Neural progenitor cell (in vitro differentiated cells): ENCODE measurements around the gene ITPK1. TPM values are rescaled to one million over a fixed set of nuclear protein-coding genes. Genes with fewer than 3 reads are reported as not detected.

ENCODE experiments used
- DNase-seq: peaks from one replicate; pipeline ENCODE4 v3.0.0-alpha.2; 2016; ENCODE audit warnings: low spot score
- H2AFZ ChIP-seq: fragments of 200-600 bp; sonication (generic); replicated peaks from 2 replicates; pipeline ENCODE4 v1.6.1; 2016; ENCODE audit warnings: antibody characterized with exemption
- H3F3A ChIP-seq: fragments of 200-600 bp; sonication (generic); 2 replicates; pipeline ENCODE4 v1.6.1; 2016; ENCODE audit warnings: antibody characterized with exemption, low read depth
- H3K27ac ChIP-seq: fragments of 200-600 bp; sonication (generic); 2 replicates; pipeline ENCODE4 v1.5.1; 2016; ENCODE audit warnings: mild to moderate bottlenecking
- H3K27me3 ChIP-seq: fragments of 200-600 bp; sonication (generic); 2 replicates; pipeline ENCODE4 v1.6.1; 2016; ENCODE audit warnings: mild to moderate bottlenecking, moderate library complexity
- H3K36me3 ChIP-seq: fragments of 200-600 bp; sonication (generic); 2 replicates; pipeline ENCODE4 v1.5.1; 2016
- H3K4me1 ChIP-seq: fragments of 200-600 bp; sonication (generic); 2 replicates; pipeline ENCODE4 v1.6.1; 2016; ENCODE audit warnings: mixed run types
- H3K4me2 ChIP-seq: fragments of 200-600 bp; sonication (generic); 2 replicates; pipeline ENCODE4 v1.6.1; 2016
- H3K4me3 ChIP-seq: fragments of 200-600 bp; sonication (generic); 2 replicates; pipeline ENCODE4 v1.5.1; 2016
- H3K79me2 ChIP-seq: fragments of 200-600 bp; sonication (generic); 2 replicates; pipeline ENCODE4 v1.6.1; 2016; ENCODE audit warnings: low read depth
- H3K9ac ChIP-seq: fragments of 200-600 bp; sonication (generic); 2 replicates; pipeline ENCODE4 v1.6.1; 2016
- H3K9me3 ChIP-seq: fragments of 200-600 bp; sonication (generic); 2 replicates; pipeline ENCODE4 v1.5.1; 2016; ENCODE audit warnings: low read depth
- H4K20me1 ChIP-seq: fragments of 200-600 bp; sonication (generic); 2 replicates; pipeline ENCODE4 v1.6.1; 2016; ENCODE audit warnings: low read depth
- H3K27ac Mint-ChIP-seq: 3 replicates; pipeline ENCODE4 v1.8.0; 2021; ENCODE audit warnings: mixed read lengths
- H3K27me3 Mint-ChIP-seq: 2 replicates; pipeline ENCODE4 v1.8.0; 2022; ENCODE audit warnings: low read depth, mild to moderate bottlenecking, inconsistent platforms, moderate library complexity, mixed read lengths; ENCODE audit not compliant: insufficient read depth
- H3K36me3 Mint-ChIP-seq: 3 replicates; pipeline ENCODE4 v1.8.0; 2021; ENCODE audit warnings: mixed read lengths
- H3K4me1 Mint-ChIP-seq: 3 replicates; pipeline ENCODE4 v1.8.0; 2021; ENCODE audit warnings: mixed read lengths
- H3K4me3 Mint-ChIP-seq: 3 replicates; pipeline ENCODE4 v1.8.0; 2021; ENCODE audit warnings: mild to moderate bottlenecking, moderate library complexity, mixed read lengths
- H3K9me3 Mint-ChIP-seq: 3 replicates; pipeline ENCODE4 v1.8.0; 2020; ENCODE audit warnings: mixed read lengths
- CTCF ChIP-seq: fragments of 200-600 bp; sonication (generic); IDR thresholded peaks from 2 replicates; pipeline ENCODE4 v1.5.1; 2017; ENCODE audit warnings: antibody characterized with exemption, mild to moderate bottlenecking
- EZH2 ChIP-seq: fragments of 200-600 bp; sonication (generic); IDR thresholded peaks from 2 replicates; pipeline ENCODE4 v1.6.1; 2017; ENCODE audit warnings: antibody characterized with exemption, mild to moderate bottlenecking, moderate library complexity
- EZH2phosphoT487 ChIP-seq: fragments of 200-600 bp; sonication (generic); IDR thresholded peaks from 2 replicates; pipeline ENCODE4 v1.6.1; 2017; ENCODE audit warnings: antibody characterized with exemption
- total RNA-seq: library from RNA; depleted of rRNA; stranded (reverse); fragments of >200 nt; gene quantifications from 2 replicates; pipeline ENCODE4 v1.2.3, GENCODE V29; 2015; ENCODE audit warnings: low replicate concordance

ITPK1 gene
- total RNA-seq, 1 donor from 2014 or later, result 25.8 TPM

- Mint-ChIP-seq H3K4me3 (no peak overlapping the region), H3K27ac (no peak overlapping the region), H3K9me3 (no peaks in the 10 kb centered on the region), H3K4me1 (peaks cover 38% of the 10 kb centered on the region), H3K27me3 (peaks cover 16% of the 10 kb centered on the region), H3K36me3 (peaks cover 2% of the 10 kb centered on the region)
- Histone ChIP-seq H3K79me2 (no peaks in the 10 kb centered on the region), H3K27ac (no peak overlapping the region), H2AFZ (no peak overlapping the region), H3K27me3 (no peaks in the 10 kb centered on the region), H3K4me1 (peaks cover 27% of the 10 kb centered on the region), H3F3A (peaks cover 9% of the 10 kb centered on the region), H3K9me3 (no peaks in the 10 kb centered on the region), H3K4me3 (no peak overlapping the region), H3K9ac (no peak overlapping the region), H3K36me3 (no peaks in the 10 kb centered on the region), H4K20me1 (peaks cover 8% of the 10 kb centered on the region), H3K4me2 (peak overlapping the region; percentile 5)
- TF ChIP-seq CTCF (no peak), EZH2phosphoT487 (no peak), EZH2 (no peak)
- DNase-seq, result no peak
These were observed 97.4 kb downstream of the ITPK1 start for GRCh38 chr14:93018366-93018765.

GRCh38 chr14:93017898-93018297 is 97.8 kb downstream of the ITPK1 start:
- Histone ChIP-seq H3K4me2 (peak overlapping the region; percentile 5), H3F3A (peaks cover 9% of the 10 kb centered on the region), H2AFZ (no peak overlapping the region), H4K20me1 (peaks cover 13% of the 10 kb centered on the region), H3K4me1 (peaks cover 31% of the 10 kb centered on the region), H3K9me3 (no peaks in the 10 kb centered on the region), H3K79me2 (no peaks in the 10 kb centered on the region), H3K36me3 (no peaks in the 10 kb centered on the region), H3K9ac (no peak overlapping the region), H3K27ac (no peak overlapping the region), H3K27me3 (no peaks in the 10 kb centered on the region), H3K4me3 (no peak overlapping the region)
- no peak overlapping the region for H3K27ac Mint-ChIP-seq
- H3K9me3 Mint-ChIP-seq, result no peaks in the 10 kb centered on the region
- H3K4me3 Mint-ChIP-seq, result no peak overlapping the region
- H3K27me3 Mint-ChIP-seq, result peaks cover 16% of the 10 kb centered on the region
- TF ChIP-seq CTCF (no peak), EZH2phosphoT487 (no peak), EZH2 (no peak)
- DNase-seq, result no peak
- peaks cover 37% of the 10 kb centered on the region for H3K4me1 Mint-ChIP-seq
- peaks cover 2% of the 10 kb centered on the region for H3K36me3 Mint-ChIP-seq

- no peak for DNase-seq
- Histone ChIP-seq H3K9ac (no peak overlapping the region), H3K4me1 (peaks cover 36% of the 10 kb centered on the region), H3K4me3 (no peak overlapping the region), H3K27me3 (no peaks in the 10 kb centered on the region), H3K4me2 (no peak overlapping the region), H3K9me3 (no peaks in the 10 kb centered on the region), H2AFZ (no peak overlapping the region), H4K20me1 (peaks cover 15% of the 10 kb centered on the region), H3F3A (peaks cover 9% of the 10 kb centered on the region), H3K79me2 (no peaks in the 10 kb centered on the region), H3K36me3 (no peaks in the 10 kb centered on the region), H3K27ac (no peak overlapping the region)
- no peak overlapping the region for H3K4me3 Mint-ChIP-seq
- no peaks in the 10 kb centered on the region for H3K9me3 Mint-ChIP-seq
- peaks cover 2% of the 10 kb centered on the region for H3K36me3 Mint-ChIP-seq
- peaks cover 16% of the 10 kb centered on the region for H3K27me3 Mint-ChIP-seq
- peaks cover 39% of the 10 kb centered on the region for H3K4me1 Mint-ChIP-seq
- no peak for TF ChIP-seq EZH2phosphoT487
- TF ChIP-seq CTCF, result no peak
- H3K27ac Mint-ChIP-seq, result no peak overlapping the region
These were observed 98.4 kb downstream of the ITPK1 start for GRCh38 chr14:93017301-93017797.
